Gastroesophageal sphincter (tissue), 4 donors: ENCODE measurements around the gene WDR59. TPM values are rescaled to one million over a fixed set of nuclear protein-coding genes. Genes with fewer than 3 reads are reported as not detected.

Experiments
- ATAC-seq: fragments of 150-250 bp; one replicate; pipeline ENCODE4 v1.9.1; 2016; ENCODE audit warnings: mild to moderate bottlenecking, moderate library complexity
- H3K27ac ChIP-seq, 4 donors: fragments of 200-600 bp; sonication (generic) in 3 of 4; 1 replicate in 3 of 4; 2 replicates in 1 of 4; pipeline ENCODE4 v1.5.1; 2016 to 2019
- H3K27me3 ChIP-seq: fragments of 200-600 bp; sonication (generic); one replicate; pipeline ENCODE4 v1.5.1; 2019
- H3K36me3 ChIP-seq, 2 donors: fragments of 200-600 bp; sonication (generic); one replicate each; pipeline ENCODE4 v1.5.1; 2019; ENCODE audit warnings: control low read depth in 1 of 2
- H3K4me1 ChIP-seq, 3 donors: fragments of 200-600 bp; sonication (generic); 1 replicate in 2 of 3; 2 replicates in 1 of 3; pipeline ENCODE4 v1.5.1; 2016 to 2019; ENCODE audit warnings: control low read depth in 2 of 3
- H3K4me3 ChIP-seq, 2 donors: fragments of 200-600 bp; sonication (generic); one replicate each; pipeline ENCODE4 v1.5.1; 2019; ENCODE audit warnings: mild to moderate bottlenecking in 1 of 2, moderate library complexity in 1 of 2
- H3K9me3 ChIP-seq, 3 donors: fragments of 200-600 bp; sonication (generic); one replicate each; pipeline ENCODE4 v1.5.1; 2017 to 2019; ENCODE audit warnings: control low read depth in 2 of 3
- EP300 ChIP-seq: sonication (generic); formaldehyde crosslinking; IDR thresholded peaks from one replicate; pipeline ENCODE4 v1.6.1; 2017; ENCODE audit warnings: antibody characterized with exemption, mild to moderate bottlenecking
- POLR2A ChIP-seq, 2 donors: fragments of 450-650 bp; IDR thresholded peaks; one replicate each; pipeline ENCODE4 v1.6.1; 2017; ENCODE audit warnings: antibody characterized with exemption in 2 of 2, mild to moderate bottlenecking in 2 of 2, moderate library complexity in 1 of 2
- POLR2AphosphoS5 ChIP-seq: sonication (generic); formaldehyde crosslinking; IDR thresholded peaks from one replicate; pipeline ENCODE4 v1.6.1; 2017; ENCODE audit warnings: antibody characterized with exemption
- WGBS, 2 donors: methylation state at CpG; one replicate each; pipeline ENCODE4 v1.1.5; 2018; ENCODE audit warnings: low coverage in 1 of 2; 5-methylcytosine and 5-hydroxymethylcytosine counted together
- total RNA-seq, 4 donors: library from RNA; depleted of rRNA; stranded (reverse); fragments of >200 nt; gene quantifications; one replicate each; pipeline ENCODE4 v1.1.0, GENCODE V29; 2016
- TF ChIP-seq, protein P1 (sequence below), 4 experiments: fragments of 200-600 bp in 2 of 4; fragments of 450-650 bp in 2 of 4; sonication (generic) in 1 of 4; IDR thresholded peaks; one replicate each; pipeline ENCODE4 v1.5.1; 2017 to 2019; ENCODE audit warnings: antibody characterized with exemption in 4 of 4, mild to moderate bottlenecking in 2 of 4, moderate library complexity in 2 of 4

The WDR59 gene
- total RNA-seq, 4 donors from 2014 or later, result 18.4 to 31.3 (median 21.4) TPM

DNA sequence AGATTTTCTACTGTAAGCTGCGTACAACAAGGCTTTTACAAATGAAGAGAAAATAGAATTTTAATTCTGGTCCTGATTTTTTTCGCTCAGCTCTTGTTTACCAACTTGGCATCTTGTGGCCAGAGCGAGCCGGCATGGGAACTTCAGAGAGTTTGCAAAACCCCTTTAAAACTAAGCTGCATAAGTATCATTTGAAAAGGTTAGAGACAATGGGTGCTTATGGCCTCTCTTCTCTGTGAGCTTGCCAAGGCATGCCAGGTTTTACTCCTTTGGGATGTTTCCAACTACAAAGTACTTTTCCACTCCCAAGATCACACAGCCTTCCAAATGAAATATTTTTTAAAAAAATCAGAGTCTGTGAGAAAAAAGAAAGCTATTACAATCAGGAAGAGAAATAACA lies 147.9 kb downstream of the WDR59 start:
- H3K9me3 ChIP-seq, result no peaks in the 10 kb centered on the region
- peaks cover 0 to 12% (median 0%) of the 10 kb centered on the region in 3 donors for H3K4me1 ChIP-seq
- no peak overlapping the region for H3K27ac ChIP-seq
- no peak for ATAC-seq
- 63% methylated on average over 3 to 4 of the region's 4 CpGs for WGBS, 2 donors
- no peaks in the 10 kb centered on the region for H3K36me3 ChIP-seq
- no peaks in the 10 kb centered on the region for H3K27me3 ChIP-seq
- TF ChIP-seq POLR2AphosphoS5, result no peak
- H3K4me3 ChIP-seq, result no peak overlapping the region

DNA sequence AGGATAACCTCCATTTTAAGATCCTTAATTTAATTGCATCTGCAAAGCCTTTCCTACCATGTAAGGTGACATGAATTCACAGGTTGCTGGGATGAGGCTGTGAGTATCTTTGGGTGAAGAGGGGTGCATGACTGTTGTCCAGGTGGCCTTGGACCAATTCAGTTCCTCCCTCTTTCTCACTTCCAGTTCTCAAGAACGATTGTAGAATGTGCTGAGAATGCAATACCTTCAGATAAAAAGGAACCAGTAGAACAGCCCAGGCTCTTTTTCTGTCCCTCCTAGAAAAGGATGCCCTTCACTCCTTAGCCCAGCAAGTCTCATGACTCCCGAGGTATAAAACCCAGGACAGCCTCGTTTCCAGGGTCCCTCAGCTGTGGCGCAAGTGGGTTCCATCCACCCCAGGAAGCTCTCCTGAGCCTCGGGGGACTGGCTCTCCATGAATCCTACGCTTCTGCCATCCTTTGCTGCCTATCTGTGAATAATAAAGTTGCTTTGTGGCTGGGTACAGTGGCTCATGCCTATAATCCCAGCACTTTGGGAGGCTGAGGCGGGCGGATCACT lies 148.7 kb downstream of the WDR59 start:
- no peak for TF ChIP-seq POLR2AphosphoS5
- no peak for TF ChIP-seq POLR2A (IDR thresholded peaks at IDR 0.05)

DNA sequence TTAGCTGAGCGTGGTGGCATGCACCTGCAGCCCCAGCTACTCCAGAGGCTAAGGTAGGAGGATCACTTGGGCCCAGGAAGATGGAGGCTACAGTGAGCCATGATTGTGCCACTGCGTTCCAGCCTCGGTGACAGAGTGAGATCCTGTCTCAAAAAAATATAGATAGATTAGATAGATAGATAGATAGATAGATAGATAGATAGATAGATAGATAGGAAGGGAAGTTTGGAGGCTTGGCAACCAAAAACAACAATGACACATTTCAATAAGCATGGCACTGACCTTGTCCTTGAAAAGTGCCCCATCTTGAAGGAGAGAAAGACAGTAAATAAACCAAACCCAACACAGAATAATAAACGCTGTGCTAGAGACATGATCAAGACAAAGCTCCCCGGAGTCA lies 152.7 kb downstream of the WDR59 start:
- ATAC-seq, result no peak
- Histone ChIP-seq H3K9me3 (peaks cover 0 to 21% (median 0%) of the 10 kb centered on the region in 3 donors), H3K4me1 (peaks cover 0 to 9% (median 0%) of the 10 kb centered on the region in 3 donors), H3K4me3 (no peak overlapping the region), H3K27ac (no peak overlapping the region), H3K36me3 (no peaks in the 10 kb centered on the region), H3K27me3 (no peaks in the 10 kb centered on the region)
- 32 to 60% methylated on average over 4 to 5 of the region's 5 CpGs for WGBS, 2 donors
- no peak for TF ChIP-seq POLR2AphosphoS5

More for the DNA sequence above, 148.7 kb downstream of the WDR59 start:
- Histone ChIP-seq H3K4me1 (peaks cover 0 to 12% (median 0%) of the 10 kb centered on the region in 3 donors), H3K9me3 (no peaks in the 10 kb centered on the region), H3K27ac (no peak overlapping the region), H3K36me3 (no peaks in the 10 kb centered on the region), H3K4me3 (no peak overlapping the region), H3K27me3 (no peaks in the 10 kb centered on the region)
- ATAC-seq, result no peak
- 60 to 61% methylated on average over 2 to 5 of the region's 8 CpGs for WGBS, 2 donors

DNA sequence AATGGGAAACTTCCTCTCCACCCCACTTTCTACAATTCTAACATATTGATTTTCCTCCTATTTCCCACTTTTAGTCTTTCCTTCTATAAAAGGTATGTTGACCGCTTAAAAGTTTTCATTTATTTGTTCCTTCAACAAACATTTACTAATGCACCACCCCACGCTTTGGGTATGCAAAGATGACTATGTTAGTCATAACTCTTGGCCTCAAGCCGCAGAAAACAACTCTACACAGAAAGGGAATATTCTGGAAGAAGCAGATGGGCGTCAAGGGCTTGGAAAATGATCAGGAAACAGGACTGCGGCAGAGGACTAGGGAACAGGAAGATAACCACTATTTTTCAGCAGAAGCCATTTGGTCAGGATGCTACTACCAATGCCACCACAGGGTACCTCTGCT lies 153.5 kb downstream of the WDR59 start:
- no peak overlapping the region for H3K27ac ChIP-seq
- no peak for ATAC-seq
- WGBS, 2 donors, result 60 to 89% methylated on average over 1 to 4 of the region's 5 CpGs
- H3K36me3 ChIP-seq, result no peaks in the 10 kb centered on the region
- H3K9me3 ChIP-seq, result peaks cover 0 to 21% (median 0%) of the 10 kb centered on the region in 3 donors
- peaks cover 0 to 2% (median 0%) of the 10 kb centered on the region in 3 donors for H3K4me1 ChIP-seq
- no peak overlapping the region for H3K4me3 ChIP-seq
- H3K27me3 ChIP-seq, result no peaks in the 10 kb centered on the region
- TF ChIP-seq POLR2AphosphoS5 (no peak), EP300 (no peak), POLR2A (IDR thresholded peaks at IDR 0.05) (no peak)
- TF ChIP-seq, protein P1, sequence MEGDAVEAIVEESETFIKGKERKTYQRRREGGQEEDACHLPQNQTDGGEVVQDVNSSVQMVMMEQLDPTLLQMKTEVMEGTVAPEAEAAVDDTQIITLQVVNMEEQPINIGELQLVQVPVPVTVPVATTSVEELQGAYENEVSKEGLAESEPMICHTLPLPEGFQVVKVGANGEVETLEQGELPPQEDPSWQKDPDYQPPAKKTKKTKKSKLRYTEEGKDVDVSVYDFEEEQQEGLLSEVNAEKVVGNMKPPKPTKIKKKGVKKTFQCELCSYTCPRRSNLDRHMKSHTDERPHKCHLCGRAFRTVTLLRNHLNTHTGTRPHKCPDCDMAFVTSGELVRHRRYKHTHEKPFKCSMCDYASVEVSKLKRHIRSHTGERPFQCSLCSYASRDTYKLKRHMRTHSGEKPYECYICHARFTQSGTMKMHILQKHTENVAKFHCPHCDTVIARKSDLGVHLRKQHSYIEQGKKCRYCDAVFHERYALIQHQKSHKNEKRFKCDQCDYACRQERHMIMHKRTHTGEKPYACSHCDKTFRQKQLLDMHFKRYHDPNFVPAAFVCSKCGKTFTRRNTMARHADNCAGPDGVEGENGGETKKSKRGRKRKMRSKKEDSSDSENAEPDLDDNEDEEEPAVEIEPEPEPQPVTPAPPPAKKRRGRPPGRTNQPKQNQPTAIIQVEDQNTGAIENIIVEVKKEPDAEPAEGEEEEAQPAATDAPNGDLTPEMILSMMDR (IDR thresholded peaks at IDR 0.05), result no peak

DNA sequence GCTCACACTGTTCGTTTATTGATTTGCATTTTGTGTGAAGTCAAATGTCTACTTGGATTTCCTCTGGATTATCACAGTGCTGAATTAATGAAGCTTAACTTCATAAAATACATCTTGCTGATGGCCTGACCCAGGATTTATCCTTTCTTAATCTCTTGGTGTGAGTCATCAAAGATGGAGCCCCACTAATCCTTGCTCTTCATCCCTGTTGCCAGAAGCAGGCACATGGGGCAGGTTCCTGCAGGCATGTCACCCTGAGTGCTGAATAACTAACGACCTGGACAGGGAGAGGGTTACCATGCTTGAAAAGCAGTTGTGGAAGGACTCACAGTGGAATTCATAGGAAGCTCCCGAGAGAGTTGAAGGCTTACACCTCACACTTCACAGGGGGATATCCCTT lies 154.3 kb downstream of the WDR59 start:
- H3K27ac ChIP-seq, result no peak overlapping the region
- H3K9me3 ChIP-seq, result peaks cover 0 to 21% (median 0%) of the 10 kb centered on the region in 3 donors
- TF ChIP-seq, protein P1 (IDR thresholded peaks at IDR 0.05), result no peak
- TF ChIP-seq EP300, result no peak
- H3K4me1 ChIP-seq, result no peaks in the 10 kb centered on the region
- no peak overlapping the region for H3K4me3 ChIP-seq
- WGBS, 2 donors, result 57 to 83% methylated on average over 1 to 3 of the region's 3 CpGs
- no peak for ATAC-seq
- no peaks in the 10 kb centered on the region for H3K27me3 ChIP-seq
- no peaks in the 10 kb centered on the region for H3K36me3 ChIP-seq

DNA sequence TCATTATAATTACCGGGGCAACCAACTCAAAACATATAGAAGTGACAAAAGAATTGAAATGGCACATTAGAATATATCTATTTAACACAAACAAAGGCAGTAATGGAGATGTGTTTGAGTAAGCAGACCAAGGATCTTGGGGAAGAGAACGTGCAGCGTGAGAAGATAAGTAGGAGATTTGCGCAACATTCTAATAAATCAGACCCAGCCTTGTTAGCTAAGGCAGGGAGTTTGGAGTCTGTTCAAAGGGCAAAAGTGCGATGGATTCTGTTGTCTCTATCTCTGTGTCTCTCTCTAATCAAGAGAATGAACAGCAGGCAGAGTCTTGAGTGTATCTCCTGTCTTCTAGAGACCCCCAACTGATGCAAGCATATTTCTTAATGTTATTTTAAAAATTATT lies 155.3 kb downstream of the WDR59 start:
- Histone ChIP-seq H3K27ac (no peak overlapping the region), H3K4me1 (no peaks in the 10 kb centered on the region), H3K27me3 (no peaks in the 10 kb centered on the region), H3K36me3 (no peaks in the 10 kb centered on the region), H3K9me3 (peaks cover 0 to 21% (median 0%) of the 10 kb centered on the region in 3 donors), H3K4me3 (no peak overlapping the region)
- no peak for ATAC-seq
- WGBS, 2 donors, result 89 to 97% methylated on average over 5 of the region's 5 CpGs
- TF ChIP-seq EP300, result no peak
- TF ChIP-seq POLR2A (IDR thresholded peaks at IDR 0.05), result no peak
- no peak for TF ChIP-seq POLR2AphosphoS5
- TF ChIP-seq, protein P1 (IDR thresholded peaks at IDR 0.05), result no peak
